COLO668 (cell line): ENCODE results near the gene LRRN2.
A peak's percentile ranks its signal among the peaks of the same experiment; 100 is the strongest.

ENCODE experiments used
- DNase-seq: peaks from one replicate; lab custom pipeline; 2025; ENCODE audit not compliant: unreplicated experiment; lab: John Stamatoyannopoulos, UW

LRRN2 gene

GRCh38 chr1:204602871-204603542 is 82.5 kb downstream of the LRRN2 start:
- no peak for DNase-seq

DNA sequence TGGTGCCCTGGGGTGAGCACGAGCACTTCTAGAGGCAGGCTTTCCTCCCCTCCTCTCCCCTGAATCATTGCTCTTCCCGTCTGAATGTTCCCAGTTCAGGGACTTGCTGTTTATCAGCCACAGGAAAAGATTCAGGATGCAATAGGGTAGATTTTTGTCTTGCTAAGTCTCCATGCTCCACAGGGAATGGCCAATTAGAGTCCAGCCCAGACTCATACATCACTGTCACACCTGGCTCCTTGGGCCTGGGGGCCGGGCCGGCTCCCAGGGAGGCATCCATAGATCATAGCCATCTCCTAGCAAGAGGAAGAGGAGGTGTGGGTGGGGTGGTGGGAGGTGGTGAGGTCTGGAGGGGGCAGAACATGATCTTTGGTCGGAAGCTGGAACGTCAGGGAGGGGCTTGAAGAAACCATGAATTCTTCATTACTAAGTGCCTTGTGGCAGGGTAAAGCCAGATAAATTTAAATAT is 83.4 kb downstream of the LRRN2 start:
- DNase-seq: no peak

GRCh38 chr1:204600968-204601367 is 84.6 kb downstream of the LRRN2 start:
- no peak for DNase-seq

DNA sequence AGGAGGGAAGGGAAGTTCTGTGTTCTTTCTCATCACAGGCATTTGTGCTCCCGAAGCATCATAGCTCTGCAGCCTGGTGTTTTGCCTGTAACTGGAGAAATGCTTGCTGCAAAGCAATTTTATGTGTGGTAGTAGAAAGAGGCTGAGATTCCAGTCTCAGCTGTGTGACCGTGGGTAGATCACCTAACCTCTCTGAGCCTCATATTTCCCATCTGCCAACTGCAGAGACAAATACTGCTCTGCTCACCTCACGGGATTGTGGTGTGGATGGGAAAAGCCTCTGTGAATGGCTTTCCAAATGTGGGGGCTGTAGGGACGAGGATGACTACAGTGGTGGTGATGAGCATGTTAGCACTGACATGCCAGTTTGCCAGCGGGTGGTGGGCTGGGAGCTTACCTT is 85.3 kb downstream of the LRRN2 start:
- DNase-seq: no peak

- no peak for DNase-seq
Observed at GRCh38 chr1:204599596-204599995, 85.9 kb downstream of the LRRN2 start.

- no peak for DNase-seq
Observed at GRCh38 chr1:204599098-204599497, 86.4 kb downstream of the LRRN2 start.

GRCh38 chr1:204598319-204598969 is 87.1 kb downstream of the LRRN2 start:
- no peak for DNase-seq

- no peak for DNase-seq
Observed at GRCh38 chr1:204592246-204592948, 93.1 kb downstream of the LRRN2 start.

DNA sequence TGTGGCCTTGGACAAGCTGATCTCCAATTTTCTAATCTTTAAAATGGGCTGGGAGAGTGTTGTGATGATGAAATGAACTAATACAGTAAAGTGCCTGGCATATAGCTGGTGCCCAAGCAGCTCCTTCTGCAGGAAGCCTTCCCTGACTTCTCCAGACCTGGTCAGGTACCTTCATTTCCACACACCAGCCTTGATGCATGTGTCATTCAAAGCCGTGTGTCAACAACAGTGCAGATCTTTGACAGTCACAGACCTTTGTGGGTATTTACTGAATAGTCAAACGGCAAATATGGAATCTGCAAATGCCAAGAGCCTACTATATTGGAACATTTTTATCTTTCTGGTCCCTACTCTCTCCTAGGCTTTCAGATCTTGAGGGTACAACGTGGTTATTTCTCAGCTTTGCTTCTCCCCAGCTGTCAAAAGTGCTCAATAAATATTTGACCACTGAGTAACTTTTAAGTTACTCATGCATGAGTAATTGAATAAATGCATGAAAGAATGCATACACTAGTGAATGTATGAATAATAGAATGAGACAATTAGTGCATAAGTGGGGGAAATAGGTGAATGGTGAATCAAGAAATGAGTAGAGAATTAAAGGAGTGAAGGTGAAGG is 94.0 kb downstream of the LRRN2 start:
- no peak for DNase-seq

GRCh38 chr1:204589409-204590038 is 96.0 kb downstream of the LRRN2 start:
- no peak for DNase-seq

- no peak for DNase-seq
Observed at GRCh38 chr1:204588826-204589225, 96.7 kb downstream of the LRRN2 start.

DNA sequence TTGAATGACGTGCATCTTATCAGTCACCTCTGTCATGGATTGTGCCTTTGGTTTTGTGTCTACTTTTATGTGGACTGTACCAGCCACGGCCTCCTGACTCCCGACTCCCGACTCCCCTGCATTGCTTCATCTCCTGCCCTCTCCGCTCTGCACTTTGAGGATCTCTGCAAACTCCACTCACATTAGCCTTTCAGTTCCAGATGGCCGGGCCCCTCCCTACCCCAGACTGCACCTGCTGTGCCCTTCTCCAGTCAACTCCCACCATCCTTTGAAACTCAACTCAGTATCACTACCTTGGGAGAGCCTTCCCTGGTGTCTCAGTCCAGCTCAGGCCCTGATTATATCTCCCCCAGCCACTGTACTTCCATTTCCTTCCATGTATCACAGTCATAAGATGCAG is 97.9 kb downstream of the LRRN2 start:
- DNase-seq: no peak

DNA sequence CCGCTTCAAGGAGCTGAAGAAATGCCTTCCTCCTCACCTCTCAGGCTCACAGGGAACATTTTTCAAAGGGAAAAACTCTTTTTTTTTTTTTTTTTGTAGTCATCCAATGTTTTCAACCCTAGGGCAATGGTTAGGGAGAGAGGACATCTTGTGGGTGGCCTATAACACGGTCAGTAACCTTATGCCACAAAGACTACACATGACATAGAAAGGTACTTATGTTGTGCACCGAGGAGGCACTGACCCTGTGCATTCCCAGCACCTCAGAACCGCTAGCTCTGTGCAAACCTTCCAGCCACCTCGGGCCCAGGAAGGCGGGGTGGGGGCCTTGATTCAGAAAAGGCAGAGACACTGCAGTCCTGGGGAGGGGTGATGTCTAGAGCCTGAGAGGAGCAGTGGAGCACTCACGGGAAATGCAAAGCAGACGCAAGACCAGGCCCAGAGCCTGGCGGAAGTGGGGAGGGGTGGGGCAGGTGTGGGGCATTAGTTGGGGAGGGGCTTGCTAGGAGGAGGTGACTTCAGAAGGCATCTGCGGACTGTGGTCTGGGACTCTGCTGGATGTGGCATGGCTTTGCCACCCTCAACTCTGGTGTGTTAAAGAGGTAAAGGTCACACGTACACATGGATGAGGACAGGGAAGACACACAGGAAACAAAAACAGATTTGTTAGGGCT is 100.7 kb downstream of the LRRN2 start:
- no peak for DNase-seq

GRCh38 chr1:204583909-204584632 is 101.5 kb downstream of the LRRN2 start:
- DNase-seq: peak; percentile 30

DNA sequence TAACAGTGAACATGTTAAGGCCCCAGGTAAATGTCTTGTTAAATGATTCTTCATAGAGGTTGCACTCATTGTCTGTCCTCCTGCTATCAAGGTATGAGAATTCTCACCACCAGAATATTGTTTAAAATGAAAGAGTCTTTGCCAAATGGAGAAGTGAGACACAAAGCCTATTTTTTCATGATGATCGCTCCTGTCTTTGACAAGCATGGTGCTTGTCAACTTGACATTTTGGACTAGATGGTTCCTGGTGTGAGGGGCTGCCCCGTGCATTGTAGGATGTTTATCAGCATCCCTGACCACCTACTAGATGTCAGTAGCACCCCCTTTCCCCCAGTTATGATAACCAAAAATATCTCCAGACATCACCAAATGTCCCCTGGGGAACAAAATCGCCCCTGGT is 103.8 kb downstream of the LRRN2 start:
- DNase-seq: no peak

GRCh38 chr1:204580862-204581261 is 104.7 kb downstream of the LRRN2 start:
- DNase-seq: no peak

- no peak for DNase-seq
Observed at GRCh38 chr1:204579681-204580080, 105.9 kb downstream of the LRRN2 start.

- peak; percentile 16 for DNase-seq
Observed at GRCh38 chr1:204578867-204579664, 106.5 kb downstream of the LRRN2 start.

GRCh38 chr1:204577794-204578478 is 107.6 kb downstream of the LRRN2 start:
- DNase-seq: no peak
